WTC11 (cell line): ENCODE results near the gene KDM4B. TPM values are rescaled to one million over a fixed set of nuclear protein-coding genes. Genes with fewer than 3 reads are reported as not detected.
A peak's percentile ranks its signal among the peaks of the same experiment; 100 is the strongest.

Source experiments
- ATAC-seq: fragments of 200-7000 bp; cut with Tn5 transposase; 2 replicates; pipeline ENCODE4 v1.10.0; 2021; ENCODE audit warnings: mild to moderate bottlenecking, moderate library complexity
- CTCF ChIA-PET: fragments of 300-600 bp; sonication (Branson Sonifier 250); formaldehyde crosslinking; loops from one replicate; lab custom pipeline; 2021; ENCODE audit warnings: antibody characterized with exemption; lab: Charles Lee
- POLR2A ChIA-PET: fragments of 350-600 bp; sonication (Branson Sonifier 250); formaldehyde crosslinking; loops from one replicate; lab custom pipeline; 2021; ENCODE audit warnings: antibody characterized with exemption; lab: Charles Lee
- DNase-seq: peaks from one replicate; pipeline ENCODE4 v3.0.0; 2021; ENCODE audit warnings: low spot score
- H3K27ac Mint-ChIP-seq: 2 replicates; pipeline ENCODE4 v1.8.0; 2021; ENCODE audit warnings: mixed read lengths
- H3K27me3 Mint-ChIP-seq: 2 replicates; pipeline ENCODE4 v1.8.0; 2021; ENCODE audit warnings: low read depth, mild to moderate bottlenecking, moderate library complexity, mixed read lengths
- H3K36me3 Mint-ChIP-seq: 2 replicates; pipeline ENCODE4 v1.8.0; 2021; ENCODE audit warnings: mixed read lengths
- H3K4me1 Mint-ChIP-seq: 2 replicates; pipeline ENCODE4 v1.8.0; 2022; ENCODE audit warnings: mixed read lengths
- H3K4me3 Mint-ChIP-seq: 2 replicates; pipeline ENCODE4 v1.8.0; 2021; ENCODE audit warnings: mild to moderate bottlenecking, moderate library complexity, mixed read lengths
- H3K9me3 Mint-ChIP-seq: 2 replicates; pipeline ENCODE4 v1.8.0; 2021; ENCODE audit warnings: mixed read lengths
- CREB1 ChIP-seq: sonication (generic); formaldehyde crosslinking; IDR thresholded peaks from 2 replicates; pipeline ENCODE4 v1.8.0; 2023; ENCODE audit warnings: mild to moderate bottlenecking, missing genetic modification reagents
- ELF4 ChIP-seq: sonication (generic); formaldehyde crosslinking; IDR thresholded peaks from 2 replicates; pipeline ENCODE4 v1.8.1; 2022; ENCODE audit warnings: low read depth, mild to moderate bottlenecking, moderate library complexity, missing genetic modification reagents
- IRF2 ChIP-seq: sonication (generic); formaldehyde crosslinking; IDR thresholded peaks from 2 replicates; pipeline ENCODE4 v1.8.0; 2022; ENCODE audit warnings: low read depth, missing genetic modification reagents, borderline replicate concordance
- MYBL2 ChIP-seq: sonication (generic); formaldehyde crosslinking; IDR thresholded peaks from 2 replicates; pipeline ENCODE4 v1.8.1; 2023; ENCODE audit warnings: mild to moderate bottlenecking, moderate library complexity, missing genetic modification reagents
- NR1H2 ChIP-seq: sonication (generic); formaldehyde crosslinking; IDR thresholded peaks from 2 replicates; pipeline ENCODE4 v1.9.0; 2021; ENCODE audit warnings: mild to moderate bottlenecking, moderate library complexity, missing genetic modification reagents
- NR2C2 ChIP-seq: sonication (generic); formaldehyde crosslinking; IDR thresholded peaks from 2 replicates; pipeline ENCODE4 v1.8.0; 2022; ENCODE audit warnings: mild to moderate bottlenecking, missing genetic modification reagents
- NR3C1 ChIP-seq: sonication (generic); formaldehyde crosslinking; conservative IDR thresholded peaks from 2 replicates; pipeline ENCODE4 v1.8.1; 2023; ENCODE audit warnings: low read depth, mild to moderate bottlenecking, missing genetic modification reagents
- ZBTB21 ChIP-seq: sonication (generic); formaldehyde crosslinking; IDR thresholded peaks from 2 replicates; pipeline ENCODE4 v1.8.1; 2023; ENCODE audit warnings: mild to moderate bottlenecking, missing genetic modification reagents, borderline replicate concordance
- ZNF396 ChIP-seq: fragments of 250-450 bp; sonication (Bioruptor Pico); IDR thresholded peaks from 2 replicates; pipeline ENCODE4 v1.8.0; 2021; ENCODE audit warnings: mild to moderate bottlenecking, moderate library complexity, borderline replicate concordance
- total RNA-seq: library from RNA; stranded (reverse); gene quantifications from 3 replicates; pipeline ENCODE4 v1.2.3, GENCODE V29; 2021
- TF ChIP-seq, protein P1 (sequence below): sonication (generic); formaldehyde crosslinking; IDR thresholded peaks from 2 replicates; pipeline ENCODE4 v1.8.0; 2022; ENCODE audit warnings: mild to moderate bottlenecking, missing genetic modification reagents
- TF ChIP-seq, protein P2 (sequence below): sonication (generic); formaldehyde crosslinking; IDR thresholded peaks from 2 replicates; pipeline ENCODE4 v1.8.1; 2022; ENCODE audit warnings: low read depth, missing genetic modification reagents, borderline replicate concordance
- TF ChIP-seq, protein P3 (sequence below): sonication (generic); formaldehyde crosslinking; IDR thresholded peaks from 2 replicates; pipeline ENCODE4 v1.8.1; 2023; ENCODE audit warnings: mild to moderate bottlenecking, missing genetic modification reagents, moderate library complexity
- TF ChIP-seq, protein P4 (sequence below): sonication (generic); formaldehyde crosslinking; conservative IDR thresholded peaks from 2 replicates; pipeline ENCODE4 v1.8.1; 2023; ENCODE audit warnings: mild to moderate bottlenecking, low read depth, missing genetic modification reagents, moderate library complexity
- TF ChIP-seq, protein P5 (sequence below): sonication (generic); formaldehyde crosslinking; IDR thresholded peaks from 2 replicates; pipeline ENCODE4 v1.8.0; 2023; ENCODE audit warnings: missing genetic modification reagents, mild to moderate bottlenecking, borderline replicate concordance

Gene KDM4B
- total RNA-seq, 1 experiment from 2014 or later: 43.2 TPM

DNA sequence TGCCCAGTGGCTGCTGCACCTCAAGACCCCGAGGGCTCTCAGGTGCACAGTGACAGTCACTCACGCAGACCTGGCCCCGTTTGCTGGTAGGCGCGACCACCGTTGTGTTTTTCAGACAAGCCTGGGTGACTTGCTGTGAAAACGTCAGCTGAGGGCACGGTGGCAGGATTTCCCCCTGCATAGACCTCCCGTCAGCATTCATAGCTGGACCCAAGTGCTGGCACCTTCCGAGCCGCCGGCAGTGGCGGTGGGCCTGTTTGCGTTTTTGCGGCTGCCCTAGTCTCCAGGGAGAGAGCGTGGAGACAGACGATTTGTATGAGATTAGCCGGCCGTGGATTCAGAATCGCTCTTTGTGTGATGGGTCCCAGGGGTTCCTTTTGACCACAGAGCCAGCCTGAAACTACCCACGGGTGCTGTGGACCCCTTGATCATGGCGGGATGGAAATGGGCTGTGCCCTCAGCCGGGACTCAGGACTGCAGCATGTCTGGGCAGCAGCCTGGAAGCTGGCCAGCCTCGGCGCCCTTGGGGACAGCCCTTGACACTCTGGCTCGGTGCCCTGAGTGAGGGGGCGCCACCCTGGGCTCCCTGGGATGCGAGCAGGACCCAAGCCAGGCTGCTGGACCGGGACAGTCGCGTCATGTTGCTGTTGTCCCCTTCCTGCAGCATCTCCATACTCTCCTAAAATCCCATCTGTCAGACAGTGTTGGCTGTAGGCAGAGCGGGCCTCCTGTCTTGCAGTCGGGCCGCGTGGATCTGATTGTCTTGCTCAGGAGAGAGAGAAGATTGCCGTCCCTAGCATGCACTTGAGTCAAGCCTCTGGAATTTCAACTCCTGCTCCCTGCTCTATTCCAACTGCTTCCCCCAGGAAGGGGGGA is 8.6 kb downstream of the KDM4B start:
- POLR2A ChIA-PET: no interaction called here
- DNase-seq: no peak
- no peaks in the 10 kb centered on the region; the same call in 1 of the 2 replicates for H3K36me3 Mint-ChIP-seq
- peaks cover 25% of the 10 kb centered on the region for H3K4me1 Mint-ChIP-seq
- no peaks in the 10 kb centered on the region for H3K9me3 Mint-ChIP-seq
- TF ChIP-seq CREB1 (CRISPR knock-in tag) (no peak), IRF2 (CRISPR knock-in tag) (no peak), NR1H2 (no peak), ZNF396 (CRISPR knock-in tag) (no peak), NR2C2 (CRISPR knock-in tag) (no peak)
- TF ChIP-seq, protein P1, sequence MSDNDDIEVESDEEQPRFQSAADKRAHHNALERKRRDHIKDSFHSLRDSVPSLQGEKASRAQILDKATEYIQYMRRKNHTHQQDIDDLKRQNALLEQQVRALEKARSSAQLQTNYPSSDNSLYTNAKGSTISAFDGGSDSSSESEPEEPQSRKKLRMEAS (CRISPR knock-in tag): no peak
- TF ChIP-seq, protein P2, sequence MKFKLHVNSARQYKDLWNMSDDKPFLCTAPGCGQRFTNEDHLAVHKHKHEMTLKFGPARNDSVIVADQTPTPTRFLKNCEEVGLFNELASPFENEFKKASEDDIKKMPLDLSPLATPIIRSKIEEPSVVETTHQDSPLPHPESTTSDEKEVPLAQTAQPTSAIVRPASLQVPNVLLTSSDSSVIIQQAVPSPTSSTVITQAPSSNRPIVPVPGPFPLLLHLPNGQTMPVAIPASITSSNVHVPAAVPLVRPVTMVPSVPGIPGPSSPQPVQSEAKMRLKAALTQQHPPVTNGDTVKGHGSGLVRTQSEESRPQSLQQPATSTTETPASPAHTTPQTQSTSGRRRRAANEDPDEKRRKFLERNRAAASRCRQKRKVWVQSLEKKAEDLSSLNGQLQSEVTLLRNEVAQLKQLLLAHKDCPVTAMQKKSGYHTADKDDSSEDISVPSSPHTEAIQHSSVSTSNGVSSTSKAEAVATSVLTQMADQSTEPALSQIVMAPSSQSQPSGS: no peak
- TF ChIP-seq, protein P3, sequence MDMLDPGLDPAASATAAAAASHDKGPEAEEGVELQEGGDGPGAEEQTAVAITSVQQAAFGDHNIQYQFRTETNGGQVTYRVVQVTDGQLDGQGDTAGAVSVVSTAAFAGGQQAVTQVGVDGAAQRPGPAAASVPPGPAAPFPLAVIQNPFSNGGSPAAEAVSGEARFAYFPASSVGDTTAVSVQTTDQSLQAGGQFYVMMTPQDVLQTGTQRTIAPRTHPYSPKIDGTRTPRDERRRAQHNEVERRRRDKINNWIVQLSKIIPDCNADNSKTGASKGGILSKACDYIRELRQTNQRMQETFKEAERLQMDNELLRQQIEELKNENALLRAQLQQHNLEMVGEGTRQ: no peak
- H3K27me3 Mint-ChIP-seq: no peaks in the 10 kb centered on the region
- peak overlapping the region; percentile 89 for H3K27ac Mint-ChIP-seq
- no peak overlapping the region for H3K4me3 Mint-ChIP-seq
- CTCF ChIA-PET: interaction anchor here (1.0 kb wide), 1 partner anchor 54 kb away, joined by 5 read pairs; no protein-coding TSS in a partner anchor
- ATAC-seq: no peak

DNA sequence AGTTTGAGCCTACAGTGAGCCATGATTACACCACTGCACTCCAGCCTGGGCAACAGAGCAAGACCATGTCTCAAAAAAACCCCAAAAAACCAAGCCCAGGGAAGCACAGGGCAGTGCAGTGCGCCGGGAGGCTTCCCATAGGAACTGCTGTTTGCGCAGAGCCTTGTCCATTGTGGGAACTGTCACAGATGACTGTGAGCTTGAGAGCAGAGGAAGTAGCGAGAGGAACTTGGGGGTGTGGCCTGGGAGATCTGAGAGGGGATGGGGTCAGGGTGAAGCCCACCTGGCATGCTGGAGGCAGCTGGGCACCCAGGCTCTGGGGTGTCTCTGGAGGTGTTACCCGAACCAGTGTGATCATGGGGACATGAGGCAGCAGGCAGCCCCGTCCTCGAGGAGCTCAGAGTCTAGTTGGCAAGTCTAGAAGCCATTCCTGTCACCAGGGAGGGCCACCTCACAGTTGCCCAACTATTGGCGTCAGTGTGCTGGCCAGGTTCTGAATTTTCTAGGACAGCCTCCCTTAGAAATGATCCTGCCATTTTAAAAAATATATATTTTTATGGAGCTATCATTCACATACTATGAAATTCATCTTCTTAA is 10.4 kb downstream of the KDM4B start:
- CTCF ChIA-PET: interaction anchor here (1.0 to 1.2 kb wide), 5 partner anchors 8 to 68 kb away, joined by 3 to 6 read pairs (median 4); no protein-coding TSS in a partner anchor
- Mint-ChIP-seq H3K36me3 (no peaks in the 10 kb centered on the region; the same call in 1 of the 2 replicates), H3K9me3 (no peaks in the 10 kb centered on the region), H3K4me3 (no peak overlapping the region), H3K27ac (peak overlapping the region; percentile 6; the same call in 1 of the 2 replicates), H3K27me3 (no peaks in the 10 kb centered on the region), H3K4me1 (peaks cover 30% of the 10 kb centered on the region)
- DNase-seq (no peak), ATAC-seq (no peak)
- POLR2A ChIA-PET: no interaction called here
- no peak for TF ChIP-seq ZBTB21
- no peak for TF ChIP-seq ELF4 (CRISPR knock-in tag)
- TF ChIP-seq MYBL2 (CRISPR knock-in tag): no peak
- TF ChIP-seq NR3C1: no peak
- TF ChIP-seq, protein P4, sequence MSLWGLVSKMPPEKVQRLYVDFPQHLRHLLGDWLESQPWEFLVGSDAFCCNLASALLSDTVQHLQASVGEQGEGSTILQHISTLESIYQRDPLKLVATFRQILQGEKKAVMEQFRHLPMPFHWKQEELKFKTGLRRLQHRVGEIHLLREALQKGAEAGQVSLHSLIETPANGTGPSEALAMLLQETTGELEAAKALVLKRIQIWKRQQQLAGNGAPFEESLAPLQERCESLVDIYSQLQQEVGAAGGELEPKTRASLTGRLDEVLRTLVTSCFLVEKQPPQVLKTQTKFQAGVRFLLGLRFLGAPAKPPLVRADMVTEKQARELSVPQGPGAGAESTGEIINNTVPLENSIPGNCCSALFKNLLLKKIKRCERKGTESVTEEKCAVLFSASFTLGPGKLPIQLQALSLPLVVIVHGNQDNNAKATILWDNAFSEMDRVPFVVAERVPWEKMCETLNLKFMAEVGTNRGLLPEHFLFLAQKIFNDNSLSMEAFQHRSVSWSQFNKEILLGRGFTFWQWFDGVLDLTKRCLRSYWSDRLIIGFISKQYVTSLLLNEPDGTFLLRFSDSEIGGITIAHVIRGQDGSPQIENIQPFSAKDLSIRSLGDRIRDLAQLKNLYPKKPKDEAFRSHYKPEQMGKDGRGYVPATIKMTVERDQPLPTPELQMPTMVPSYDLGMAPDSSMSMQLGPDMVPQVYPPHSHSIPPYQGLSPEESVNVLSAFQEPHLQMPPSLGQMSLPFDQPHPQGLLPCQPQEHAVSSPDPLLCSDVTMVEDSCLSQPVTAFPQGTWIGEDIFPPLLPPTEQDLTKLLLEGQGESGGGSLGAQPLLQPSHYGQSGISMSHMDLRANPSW (CRISPR knock-in tag): no peak

DNA sequence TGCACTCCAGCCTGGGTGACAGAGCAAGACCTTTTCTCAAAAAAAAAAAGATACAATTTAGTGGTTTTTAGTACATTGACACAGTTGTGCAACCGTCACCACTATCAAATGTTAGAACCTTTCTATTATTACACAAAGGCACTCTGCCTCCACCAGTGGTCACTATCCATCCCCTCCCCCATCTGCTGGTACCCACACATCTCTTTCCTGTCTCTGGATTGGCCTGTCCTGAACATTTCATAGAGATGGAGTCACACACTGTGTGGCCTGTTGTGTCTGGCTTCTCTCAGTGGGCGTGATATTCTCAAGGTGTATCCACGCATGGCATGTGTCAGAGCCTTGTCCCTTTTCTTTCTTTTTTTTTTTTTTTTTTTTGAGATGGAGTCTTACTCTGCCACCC is 11.2 kb downstream of the KDM4B start:
- Mint-ChIP-seq H3K27ac (no peak overlapping the region), H3K36me3 (no peaks in the 10 kb centered on the region; the same call in 1 of the 2 replicates), H3K9me3 (no peaks in the 10 kb centered on the region), H3K27me3 (no peaks in the 10 kb centered on the region), H3K4me3 (no peak overlapping the region), H3K4me1 (peaks cover 26% of the 10 kb centered on the region)
- ATAC-seq: no peak
- DNase-seq: no peak
- POLR2A ChIA-PET: no interaction called here
- CTCF ChIA-PET: interaction anchor here (0.7 to 1.5 kb wide), 8 partner anchors 9 to 52 kb away, joined by 3 to 6 read pairs (median 4); partner anchors contain the start of gene KDM4B
- TF ChIP-seq, protein P5, sequence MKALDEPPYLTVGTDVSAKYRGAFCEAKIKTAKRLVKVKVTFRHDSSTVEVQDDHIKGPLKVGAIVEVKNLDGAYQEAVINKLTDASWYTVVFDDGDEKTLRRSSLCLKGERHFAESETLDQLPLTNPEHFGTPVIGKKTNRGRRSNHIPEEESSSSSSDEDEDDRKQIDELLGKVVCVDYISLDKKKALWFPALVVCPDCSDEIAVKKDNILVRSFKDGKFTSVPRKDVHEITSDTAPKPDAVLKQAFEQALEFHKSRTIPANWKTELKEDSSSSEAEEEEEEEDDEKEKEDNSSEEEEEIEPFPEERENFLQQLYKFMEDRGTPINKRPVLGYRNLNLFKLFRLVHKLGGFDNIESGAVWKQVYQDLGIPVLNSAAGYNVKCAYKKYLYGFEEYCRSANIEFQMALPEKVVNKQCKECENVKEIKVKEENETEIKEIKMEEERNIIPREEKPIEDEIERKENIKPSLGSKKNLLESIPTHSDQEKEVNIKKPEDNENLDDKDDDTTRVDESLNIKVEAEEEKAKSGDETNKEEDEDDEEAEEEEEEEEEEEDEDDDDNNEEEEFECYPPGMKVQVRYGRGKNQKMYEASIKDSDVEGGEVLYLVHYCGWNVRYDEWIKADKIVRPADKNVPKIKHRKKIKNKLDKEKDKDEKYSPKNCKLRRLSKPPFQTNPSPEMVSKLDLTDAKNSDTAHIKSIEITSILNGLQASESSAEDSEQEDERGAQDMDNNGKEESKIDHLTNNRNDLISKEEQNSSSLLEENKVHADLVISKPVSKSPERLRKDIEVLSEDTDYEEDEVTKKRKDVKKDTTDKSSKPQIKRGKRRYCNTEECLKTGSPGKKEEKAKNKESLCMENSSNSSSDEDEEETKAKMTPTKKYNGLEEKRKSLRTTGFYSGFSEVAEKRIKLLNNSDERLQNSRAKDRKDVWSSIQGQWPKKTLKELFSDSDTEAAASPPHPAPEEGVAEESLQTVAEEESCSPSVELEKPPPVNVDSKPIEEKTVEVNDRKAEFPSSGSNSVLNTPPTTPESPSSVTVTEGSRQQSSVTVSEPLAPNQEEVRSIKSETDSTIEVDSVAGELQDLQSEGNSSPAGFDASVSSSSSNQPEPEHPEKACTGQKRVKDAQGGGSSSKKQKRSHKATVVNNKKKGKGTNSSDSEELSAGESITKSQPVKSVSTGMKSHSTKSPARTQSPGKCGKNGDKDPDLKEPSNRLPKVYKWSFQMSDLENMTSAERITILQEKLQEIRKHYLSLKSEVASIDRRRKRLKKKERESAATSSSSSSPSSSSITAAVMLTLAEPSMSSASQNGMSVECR (CRISPR knock-in tag): no peak
